ENCODE data around the gene EEF2K.

Gene EEF2K

GRCh38 chr16:22323173-22323958, 117.3 kb downstream of the EEF2K start:
- in situ Hi-C loops (cut with MboI; ENCODE audit: low pct_unique_long_range_greater_than_20kb, low sequenced_read_pairs): no loop called here
- no peak for DNase-seq

GRCh38 chr16:22323959-22324786, 118.1 kb downstream of the EEF2K start:
- no peak for DNase-seq
- in situ Hi-C loops (cut with MboI; ENCODE audit: low pct_unique_long_range_greater_than_20kb, low sequenced_read_pairs): no loop called here

- DNase-seq: no peak
- in situ Hi-C loops (cut with MboI; ENCODE audit: low pct_unique_long_range_greater_than_20kb, low sequenced_read_pairs): no loop called here
Observed at GRCh38 chr16:22324787-22325597, 118.9 kb downstream of the EEF2K start.

- in situ Hi-C loops (cut with MboI; ENCODE audit: low pct_unique_long_range_greater_than_20kb, low sequenced_read_pairs): no loop called here
- no peak for DNase-seq
Observed at GRCh38 chr16:22325598-22326368, 119.7 kb downstream of the EEF2K start.

- in situ Hi-C loops (cut with MboI; ENCODE audit: low pct_unique_long_range_greater_than_20kb, low sequenced_read_pairs): no loop called here
Observed at GRCh38 chr16:22326369-22326652, 120.2 kb downstream of the EEF2K start.

GRCh38 chr16:22326771-22327445, 120.8 kb downstream of the EEF2K start:
- in situ Hi-C loops (cut with MboI; ENCODE audit: low pct_unique_long_range_greater_than_20kb, low sequenced_read_pairs): no loop called here

More at GRCh38 chr16:22326369-22326652, 120.2 kb downstream of the EEF2K start:
- DNase-seq: no peak

GRCh38 chr16:22327446-22327775, 121.3 kb downstream of the EEF2K start:
- DNase-seq: no peak
- in situ Hi-C loops (cut with MboI; ENCODE audit: low pct_unique_long_range_greater_than_20kb, low sequenced_read_pairs): no loop called here

More at GRCh38 chr16:22326771-22327445, 120.8 kb downstream of the EEF2K start:
- DNase-seq: no peak

GRCh38 chr16:22328081-22328725, 122.1 kb downstream of the EEF2K start:
- no peak for DNase-seq
- in situ Hi-C loops (cut with MboI; ENCODE audit: low pct_unique_long_range_greater_than_20kb, low sequenced_read_pairs): no loop called here

GRCh38 chr16:22329199-22329695, 123.2 kb downstream of the EEF2K start:
- in situ Hi-C loops (cut with MboI; ENCODE audit: low pct_unique_long_range_greater_than_20kb, low sequenced_read_pairs): no loop called here
- DNase-seq: no peak

- no peak for DNase-seq
- in situ Hi-C loops (cut with MboI; ENCODE audit: low pct_unique_long_range_greater_than_20kb, low sequenced_read_pairs): no loop called here
Observed at GRCh38 chr16:22330326-22330725, 124.2 kb downstream of the EEF2K start.

- DNase-seq: no peak
- in situ Hi-C loops (cut with MboI; ENCODE audit: low pct_unique_long_range_greater_than_20kb, low sequenced_read_pairs): no loop called here
Observed at GRCh38 chr16:22333457-22333994, 127.4 kb downstream of the EEF2K start.

- in situ Hi-C loops (cut with MboI; ENCODE audit: low pct_unique_long_range_greater_than_20kb, low sequenced_read_pairs): no loop called here
- no peak for DNase-seq
Observed at GRCh38 chr16:22335668-22336246, 129.7 kb downstream of the EEF2K start.

GRCh38 chr16:22336581-22336980, 130.5 kb downstream of the EEF2K start:
- in situ Hi-C loops (cut with MboI; ENCODE audit: low pct_unique_long_range_greater_than_20kb, low sequenced_read_pairs): no loop called here
- DNase-seq: no peak

- in situ Hi-C loops (cut with MboI; ENCODE audit: low pct_unique_long_range_greater_than_20kb, low sequenced_read_pairs): no loop called here
Observed at GRCh38 chr16:22337045-22337444, 131.0 kb downstream of the EEF2K start.

GRCh38 chr16:22337849-22338635, 132.0 kb downstream of the EEF2K start:
- DNase-seq: no peak
- in situ Hi-C loops (cut with MboI; ENCODE audit: low pct_unique_long_range_greater_than_20kb, low sequenced_read_pairs): no loop called here

More at GRCh38 chr16:22337045-22337444, 131.0 kb downstream of the EEF2K start:
- DNase-seq: no peak
